Ascending aorta (tissue), 2 donors: ENCODE results near the gene CDC45. TPM values are rescaled to one million over a fixed set of nuclear protein-coding genes. Genes with fewer than 3 reads are reported as not detected.

Source experiments
- DNase-seq, 2 donors: peaks; one replicate each; pipeline ENCODE4 v3.0.0-alpha.2; 2019; ENCODE audit warnings: low spot score in 2 of 2
- H3K27ac ChIP-seq, 2 donors: fragments of 200-600 bp; sonication (generic); one replicate each; pipeline ENCODE4 v1.5.1; 2016 to 2017; ENCODE audit warnings: mild to moderate bottlenecking in 1 of 2
- H3K27me3 ChIP-seq: fragments of 200-600 bp; sonication (generic); one replicate; pipeline ENCODE4 v1.5.1; 2017
- H3K36me3 ChIP-seq, 2 donors: fragments of 200-600 bp; sonication (generic); one replicate each; pipeline ENCODE4 v1.5.1; 2016
- H3K4me1 ChIP-seq, 2 donors: fragments of 200-600 bp; sonication (generic); one replicate each; pipeline ENCODE4 v1.5.1; 2016 to 2017; ENCODE audit warnings: mild to moderate bottlenecking in 1 of 2
- H3K4me3 ChIP-seq, 2 donors: fragments of 200-600 bp; sonication (generic); one replicate each; pipeline ENCODE4 v1.5.1; 2016 to 2017; ENCODE audit warnings: mild to moderate bottlenecking in 1 of 2
- H3K9me3 ChIP-seq, 2 donors: fragments of 200-600 bp; sonication (generic); one replicate each; pipeline ENCODE4 v1.5.1; 2016
- intact Hi-C: fragments of 100-400 bp; cut with DNase I; formaldehyde crosslinking; loops from one replicate; pipeline ENCODE4 v1.15.1; 2023
- total RNA-seq: library from RNA; depleted of rRNA; stranded (reverse); fragments of >200 nt; gene quantifications from one replicate; pipeline ENCODE4 v1.1.0, GENCODE V29; 2016
- TF ChIP-seq, protein P1 (sequence below), 3 experiments: fragments of 200-600 bp in 2 of 3; fragments of 450-650 bp in 1 of 3; sonication (generic) in 2 of 3; IDR thresholded peaks; one replicate each; pipeline ENCODE4 v1.5.1; 2016 to 2019; ENCODE audit warnings: antibody characterized with exemption in 3 of 3, mild to moderate bottlenecking in 1 of 3, moderate library complexity in 1 of 3

Gene CDC45
- total RNA-seq, 1 donor from 2014 or later = not detected

DNA sequence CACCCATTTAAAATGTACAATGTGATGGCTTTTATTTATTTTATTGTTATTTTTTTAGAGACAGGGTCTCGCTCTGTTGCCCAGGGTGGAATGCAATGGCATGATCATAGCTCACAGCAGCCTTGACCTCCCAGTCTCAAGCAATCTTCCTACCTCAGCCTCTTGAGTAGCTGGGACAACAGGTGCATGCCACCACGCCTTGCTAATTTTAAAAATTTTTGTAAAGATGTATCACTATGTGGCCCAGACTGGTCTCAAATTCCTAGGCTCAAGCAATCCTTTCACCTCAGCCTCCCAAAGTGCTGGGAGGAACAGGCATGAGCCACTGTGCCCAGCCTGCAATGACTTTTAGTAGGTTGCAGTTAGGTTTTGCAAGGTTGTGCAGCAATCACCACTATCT, 30.2 kb downstream of the CDC45 start:
- intact Hi-C loops = no loop called here
- no peaks in the 10 kb centered on the region for H3K4me1 ChIP-seq
- H3K27me3 ChIP-seq = no peaks in the 10 kb centered on the region
- no peak overlapping the region for H3K4me3 ChIP-seq
- H3K36me3 ChIP-seq = no peaks in the 10 kb centered on the region
- no peak for DNase-seq
- no peak overlapping the region for H3K27ac ChIP-seq
- no peaks in the 10 kb centered on the region for H3K9me3 ChIP-seq
- TF ChIP-seq, protein P1, sequence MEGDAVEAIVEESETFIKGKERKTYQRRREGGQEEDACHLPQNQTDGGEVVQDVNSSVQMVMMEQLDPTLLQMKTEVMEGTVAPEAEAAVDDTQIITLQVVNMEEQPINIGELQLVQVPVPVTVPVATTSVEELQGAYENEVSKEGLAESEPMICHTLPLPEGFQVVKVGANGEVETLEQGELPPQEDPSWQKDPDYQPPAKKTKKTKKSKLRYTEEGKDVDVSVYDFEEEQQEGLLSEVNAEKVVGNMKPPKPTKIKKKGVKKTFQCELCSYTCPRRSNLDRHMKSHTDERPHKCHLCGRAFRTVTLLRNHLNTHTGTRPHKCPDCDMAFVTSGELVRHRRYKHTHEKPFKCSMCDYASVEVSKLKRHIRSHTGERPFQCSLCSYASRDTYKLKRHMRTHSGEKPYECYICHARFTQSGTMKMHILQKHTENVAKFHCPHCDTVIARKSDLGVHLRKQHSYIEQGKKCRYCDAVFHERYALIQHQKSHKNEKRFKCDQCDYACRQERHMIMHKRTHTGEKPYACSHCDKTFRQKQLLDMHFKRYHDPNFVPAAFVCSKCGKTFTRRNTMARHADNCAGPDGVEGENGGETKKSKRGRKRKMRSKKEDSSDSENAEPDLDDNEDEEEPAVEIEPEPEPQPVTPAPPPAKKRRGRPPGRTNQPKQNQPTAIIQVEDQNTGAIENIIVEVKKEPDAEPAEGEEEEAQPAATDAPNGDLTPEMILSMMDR (IDR thresholded peaks at IDR 0.05) = no peak

GRCh38 chr22:19510919-19511341, 31.2 kb downstream of the CDC45 start:
- no peaks in the 10 kb centered on the region for H3K27me3 ChIP-seq
- H3K4me3 ChIP-seq = no peak overlapping the region
- TF ChIP-seq, protein P1 (IDR thresholded peaks at IDR 0.05) = no peak
- no peak for DNase-seq
- no peaks in the 10 kb centered on the region for H3K4me1 ChIP-seq
- intact Hi-C loops = no loop called here
- no peak overlapping the region for H3K27ac ChIP-seq
- no peaks in the 10 kb centered on the region for H3K9me3 ChIP-seq
- no peaks in the 10 kb centered on the region for H3K36me3 ChIP-seq

GRCh38 chr22:19513823-19514222, 34.1 kb downstream of the CDC45 start:
- Histone ChIP-seq H3K9me3 (no peaks in the 10 kb centered on the region), H3K36me3 (no peaks in the 10 kb centered on the region), H3K27ac (no peak overlapping the region), H3K4me3 (no peak overlapping the region), H3K4me1 (no peaks in the 10 kb centered on the region), H3K27me3 (no peaks in the 10 kb centered on the region)
- DNase-seq = no peak
- TF ChIP-seq, protein P1 (IDR thresholded peaks at IDR 0.05) = no peak
- intact Hi-C loops = no loop called here

DNA sequence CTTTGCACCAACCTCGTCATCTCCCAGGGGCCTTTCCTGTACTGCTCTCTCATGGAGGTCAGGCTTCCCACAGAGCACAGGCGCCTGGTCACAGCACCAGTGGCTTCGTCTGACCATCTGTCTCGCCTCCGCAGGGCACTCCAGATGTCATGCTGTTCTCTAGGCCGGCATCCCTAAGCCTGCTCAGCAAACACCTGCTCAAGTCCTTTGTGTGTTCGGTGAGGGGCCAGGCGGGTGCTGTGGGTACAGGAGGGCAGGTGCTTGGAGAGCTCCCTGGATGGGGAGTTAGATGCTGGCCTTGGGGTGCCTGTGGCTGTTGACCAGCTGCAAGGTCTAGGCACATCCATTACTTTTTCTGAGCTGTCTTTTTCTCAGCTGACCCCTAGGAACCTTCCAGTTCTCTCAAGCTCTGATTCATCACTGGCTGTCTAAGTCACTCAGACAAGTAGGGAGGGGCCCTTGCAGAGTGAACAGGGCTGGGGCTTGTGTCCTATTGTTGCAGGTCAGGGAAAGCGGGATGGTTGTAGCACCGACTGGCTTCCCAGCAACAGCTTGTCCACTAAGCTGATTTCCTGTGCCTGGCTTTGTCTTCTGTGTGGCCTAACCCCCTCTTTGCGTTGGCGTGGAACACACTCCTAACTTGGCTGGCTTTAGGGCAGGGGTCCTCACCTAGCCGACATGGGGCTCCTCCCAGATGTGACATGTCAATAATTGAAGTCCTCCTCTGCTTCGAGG, 35.3 kb downstream of the CDC45 start:
- Histone ChIP-seq H3K9me3 (no peaks in the 10 kb centered on the region), H3K36me3 (no peaks in the 10 kb centered on the region), H3K4me3 (no peak overlapping the region), H3K27ac (no peak overlapping the region), H3K27me3 (no peaks in the 10 kb centered on the region), H3K4me1 (no peaks in the 10 kb centered on the region)
- peak in 1 of 2 donors; percentile 40 for DNase-seq
- intact Hi-C loops = no loop called here
- TF ChIP-seq, protein P1 (IDR thresholded peaks at IDR 0.05) = no peak

DNA sequence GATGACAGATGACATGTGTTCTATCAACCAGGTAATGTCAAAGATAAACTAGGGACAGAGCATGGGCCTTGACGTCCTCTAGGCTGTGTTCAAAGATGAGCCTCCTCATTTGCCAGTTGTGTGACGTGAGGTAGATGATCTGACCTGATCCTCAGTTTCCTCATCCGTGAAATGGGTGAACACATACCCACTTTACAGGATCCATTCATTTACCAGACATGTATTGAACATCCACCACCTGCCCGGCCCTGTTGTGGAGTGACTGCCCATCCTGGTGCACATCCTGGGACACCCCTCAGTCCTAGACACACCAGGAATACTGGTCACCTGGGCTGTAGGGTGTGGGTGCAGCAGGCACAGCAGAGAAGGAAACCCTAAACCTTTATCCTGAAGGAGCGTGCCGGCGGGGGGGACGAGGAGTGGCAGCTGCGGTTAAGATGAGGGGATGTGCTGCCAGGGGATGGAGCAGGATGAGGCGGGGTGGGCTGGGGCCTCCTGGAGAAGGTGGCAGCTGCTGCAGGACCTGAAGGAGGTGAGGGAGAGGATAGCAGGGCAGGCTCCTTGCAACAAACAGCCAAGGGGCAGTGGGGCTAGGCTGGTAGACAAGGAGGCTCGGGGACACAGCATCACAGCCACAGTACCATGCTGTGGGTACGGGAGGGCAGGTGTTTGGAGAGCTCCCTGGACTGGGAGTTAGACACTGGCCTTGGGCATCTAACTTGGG, 36.1 kb downstream of the CDC45 start:
- TF ChIP-seq, protein P1 (IDR thresholded peaks at IDR 0.05) = no peak
- intact Hi-C loops = no loop called here
- Histone ChIP-seq H3K27ac (no peak overlapping the region), H3K27me3 (no peaks in the 10 kb centered on the region), H3K36me3 (no peaks in the 10 kb centered on the region), H3K9me3 (no peaks in the 10 kb centered on the region), H3K4me3 (no peak overlapping the region), H3K4me1 (no peaks in the 10 kb centered on the region)
- DNase-seq = peak in 1 of 2 donors; percentile 41
